Measurements from ENCODE around the gene ARHGEF1.

DNA sequence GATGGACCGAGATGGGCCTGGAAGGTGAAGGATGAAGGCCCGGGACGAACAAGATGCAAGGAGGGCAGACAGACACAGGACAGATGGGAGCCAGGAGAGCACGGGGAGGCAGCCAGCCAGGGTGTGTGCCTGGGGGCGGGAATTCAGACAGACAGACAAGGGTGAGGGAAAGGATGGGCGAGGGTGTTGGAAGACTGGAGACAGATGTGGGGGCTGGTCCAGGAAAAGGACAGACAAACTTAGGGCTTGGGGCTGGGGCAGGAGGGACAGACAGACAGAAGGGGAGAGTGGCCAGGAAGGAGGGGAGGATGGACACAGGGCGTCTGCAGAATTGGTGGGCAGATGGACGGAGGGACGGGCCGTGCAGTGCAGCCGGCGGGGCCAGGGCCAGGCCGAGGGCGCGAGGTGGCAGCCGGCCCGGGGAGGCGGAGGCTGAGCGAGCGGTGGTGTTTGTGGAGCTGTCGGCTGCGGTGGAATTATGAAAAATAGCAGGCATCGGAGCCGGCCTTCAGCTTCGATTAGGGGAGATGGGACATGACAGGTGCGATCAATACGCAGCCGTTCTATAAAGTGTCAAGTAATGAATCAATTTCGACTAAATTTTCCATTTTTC, 49.8 kb downstream of the ARHGEF1 start:
- no peak for TF ChIP-seq POLR2AphosphoS5 (IDR thresholded peaks at IDR 0.05; ENCODE audit: low read depth, low read length)
- TF ChIP-seq TAF1 (IDR thresholded peaks at IDR 0.05; ENCODE audit: borderline replicate concordance, insufficient read depth, low read length), result no peak

All from PFSK-1 (cell line).